GM19239 (cell line): ENCODE results near the gene SLC17A6.

Source experiments
- DNase-seq: peaks from one replicate; pipeline ENCODE4 v3.0.0; 2011; ENCODE audit warnings: low spot score; ENCODE audit not compliant: insufficient read length
- FAIRE-seq: peaks from 2 replicates; lab custom pipeline; 2011; peaks lifted over from hg19 to GRCh38; lab: Jason Lieb, UNC

The SLC17A6 gene

DNA sequence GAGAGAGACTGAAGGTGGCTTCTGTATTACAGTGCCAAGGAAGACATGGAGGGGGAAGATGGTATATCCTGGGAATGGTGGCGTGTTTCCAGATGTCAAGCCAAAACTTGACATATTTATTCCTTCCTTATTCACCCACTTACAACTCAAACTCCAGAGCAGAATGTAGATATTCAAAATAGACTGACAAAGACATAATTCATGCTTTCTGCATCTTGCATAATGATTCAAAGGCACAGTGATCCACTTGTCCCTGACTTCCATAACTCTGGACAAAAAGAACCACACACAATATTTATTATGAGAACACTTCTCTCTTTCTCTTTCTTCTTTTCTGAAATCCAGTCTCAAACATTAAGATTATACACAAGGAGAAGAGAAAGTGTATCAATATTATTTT is 48.9 kb downstream of the SLC17A6 start:
- DNase-seq: no peak
- no peak for FAIRE-seq

DNA sequence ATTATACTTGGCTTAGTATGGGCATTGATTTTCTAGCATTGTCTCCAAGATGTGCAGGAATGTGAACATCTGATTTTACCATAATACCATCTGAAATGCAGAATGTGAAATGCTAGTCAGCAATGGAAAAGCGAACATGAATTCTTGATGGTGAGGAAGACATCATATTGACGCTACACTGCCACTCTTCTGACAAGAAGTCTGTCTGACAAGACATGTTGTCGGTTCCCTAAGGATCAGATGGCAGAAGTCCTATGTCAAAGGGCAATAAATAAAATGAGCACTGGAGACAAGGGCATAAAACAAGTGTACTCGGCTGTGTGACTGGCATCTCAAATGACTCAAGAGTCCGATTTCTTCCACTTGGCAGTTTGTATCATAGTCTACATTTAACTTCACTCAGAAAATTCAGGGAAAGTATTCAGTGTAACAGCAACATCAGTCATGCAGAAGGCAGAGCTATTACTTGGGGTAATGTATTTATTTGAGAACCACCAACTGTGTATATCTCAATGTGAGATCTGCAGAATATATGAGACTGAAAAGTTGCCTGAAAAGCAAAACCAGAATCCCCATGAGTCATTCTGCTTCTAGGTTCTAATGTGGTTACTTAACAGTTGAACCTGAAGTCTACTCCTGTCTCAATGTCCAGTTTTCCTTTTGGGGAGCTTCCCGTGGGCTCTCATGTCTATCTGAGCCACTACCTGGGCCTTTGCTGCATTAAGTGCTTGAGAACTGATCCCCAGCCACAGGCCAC is 51.5 kb downstream of the SLC17A6 start:
- no peak for DNase-seq
- no peak for FAIRE-seq

DNA sequence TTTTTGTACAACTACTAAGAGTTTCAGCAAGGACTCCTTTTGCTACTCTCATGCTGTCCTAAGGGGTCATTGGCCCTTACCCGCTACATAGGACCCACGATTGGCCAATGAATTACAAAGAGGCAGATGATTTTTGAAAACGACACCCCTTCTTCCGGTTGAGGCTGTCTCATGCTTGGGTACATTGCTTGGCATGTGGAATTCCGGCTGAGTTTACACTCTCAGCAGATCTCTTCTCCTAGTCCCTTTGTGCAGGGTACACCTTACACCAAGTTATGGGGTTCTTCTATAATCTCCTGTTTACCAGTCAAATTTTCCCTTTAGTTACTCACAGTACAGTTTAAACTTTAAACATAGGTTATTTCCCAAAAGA is 52.1 kb downstream of the SLC17A6 start:
- DNase-seq: no peak
- no peak for FAIRE-seq

DNA sequence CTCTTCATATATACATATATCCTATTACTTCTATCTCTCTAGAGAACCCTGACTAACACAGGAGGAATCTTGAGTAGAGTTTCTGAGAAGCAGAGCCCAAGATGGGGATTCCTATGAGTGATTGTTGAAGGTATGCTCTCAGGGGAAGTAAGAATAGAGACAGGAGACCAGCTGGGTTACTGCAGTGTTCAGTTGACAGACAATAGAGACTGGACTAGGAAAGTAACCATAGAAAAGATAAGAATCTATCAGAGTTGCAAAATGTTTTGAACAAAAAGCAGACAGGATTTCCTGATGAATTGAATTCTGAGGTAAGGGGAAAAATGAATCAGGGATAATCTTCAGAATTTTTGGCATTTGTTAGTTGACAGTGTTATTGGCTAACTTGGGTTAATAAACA is 54.4 kb downstream of the SLC17A6 start:
- FAIRE-seq (no peak), DNase-seq (no peak)

DNA sequence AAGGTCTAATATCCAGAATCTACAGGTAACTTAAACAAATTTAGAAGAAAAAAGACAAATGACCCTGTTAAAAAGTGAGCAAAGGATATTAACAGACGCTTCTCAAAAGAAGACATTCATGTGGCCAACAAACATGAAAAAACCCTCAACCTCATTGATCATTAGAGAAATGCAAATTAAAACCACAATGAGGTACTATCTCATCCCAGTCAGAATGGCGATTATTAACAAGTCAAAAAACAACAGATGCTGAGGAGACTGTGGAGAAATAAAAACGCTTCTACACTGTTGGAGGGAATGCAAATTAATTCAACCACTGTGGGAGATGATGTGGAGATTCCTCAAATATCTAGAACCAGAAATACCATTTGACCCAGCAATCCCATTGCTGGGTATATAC is 67.2 kb downstream of the SLC17A6 start:
- DNase-seq (no peak), FAIRE-seq (no peak)

DNA sequence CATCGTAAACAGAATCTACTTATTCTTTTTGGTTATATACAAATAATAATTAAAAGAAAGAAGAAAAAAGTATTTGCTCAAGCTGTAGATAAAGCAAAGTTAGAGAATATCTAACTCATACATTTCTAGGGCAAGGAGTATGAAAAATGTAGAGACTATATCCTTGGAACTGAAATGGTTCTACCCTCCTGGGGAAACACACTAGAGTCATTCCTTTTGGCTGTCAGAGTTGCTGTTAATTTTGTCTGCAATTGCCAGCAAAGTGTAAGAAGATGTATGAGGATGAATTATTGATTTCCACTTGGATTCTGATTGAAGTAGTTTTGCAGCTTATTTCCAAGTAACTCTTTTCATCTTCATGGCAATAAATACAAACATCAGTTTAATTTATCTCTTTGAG is 69.1 kb downstream of the SLC17A6 start:
- no peak for DNase-seq
- FAIRE-seq: no peak

DNA sequence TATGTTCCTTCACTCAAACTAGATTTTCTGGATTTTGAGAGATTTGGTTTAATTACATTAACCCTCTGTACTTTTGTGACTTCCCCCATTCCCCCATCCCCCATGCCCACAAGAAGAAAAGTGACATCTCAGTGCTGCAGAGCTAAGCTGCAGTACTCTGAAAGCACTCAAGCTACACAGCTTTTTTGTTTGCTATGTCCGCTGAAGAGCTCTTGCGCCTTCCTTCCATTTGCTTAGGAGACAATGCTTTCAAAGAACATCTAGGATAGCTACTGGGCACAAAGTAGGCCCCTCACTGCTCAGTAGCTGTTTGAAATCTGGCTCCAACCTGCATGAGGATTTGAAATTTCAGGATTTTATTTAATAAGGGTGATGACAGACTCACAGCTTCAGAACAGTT is 69.7 kb downstream of the SLC17A6 start:
- no peak for FAIRE-seq
- no peak for DNase-seq

DNA sequence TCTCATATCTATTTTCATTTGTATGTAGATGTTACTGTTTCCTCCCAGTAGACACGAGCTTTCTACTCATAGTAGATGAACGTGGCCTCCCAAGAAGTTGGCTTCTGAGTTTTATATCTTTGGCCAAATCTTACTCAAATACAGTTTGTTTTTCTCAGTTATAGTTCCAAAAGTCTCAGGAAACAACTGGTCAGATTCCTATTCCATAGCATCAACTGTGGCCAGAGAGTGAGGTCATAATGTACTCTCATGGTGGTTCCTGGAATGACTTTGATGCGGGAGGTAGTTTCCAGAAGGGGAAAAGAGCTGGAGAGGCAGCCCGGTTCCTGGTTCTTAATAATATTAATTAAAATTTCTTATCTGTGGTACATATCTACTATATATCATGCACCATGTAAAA is 77.3 kb downstream of the SLC17A6 start:
- no peak for DNase-seq
- no peak for FAIRE-seq

DNA sequence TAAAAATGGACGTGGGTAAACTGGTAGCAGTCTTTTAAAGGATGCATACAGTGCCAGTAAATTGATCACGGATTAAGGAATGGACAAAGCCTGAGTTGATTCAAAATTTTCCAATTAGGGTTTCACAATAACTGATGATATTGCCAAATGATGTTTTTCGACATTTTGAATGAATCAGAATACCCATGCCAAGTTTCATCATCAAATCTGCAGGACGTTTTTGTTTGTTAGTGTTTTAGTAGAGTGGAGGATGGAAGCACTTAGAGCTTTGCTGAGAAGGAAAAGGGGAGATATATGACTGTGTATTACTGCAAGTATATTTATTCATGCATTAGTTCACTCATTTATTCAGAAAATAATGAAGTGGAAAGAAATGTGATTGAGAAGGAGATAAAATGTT is 78.3 kb downstream of the SLC17A6 start:
- no peak for FAIRE-seq

DNA sequence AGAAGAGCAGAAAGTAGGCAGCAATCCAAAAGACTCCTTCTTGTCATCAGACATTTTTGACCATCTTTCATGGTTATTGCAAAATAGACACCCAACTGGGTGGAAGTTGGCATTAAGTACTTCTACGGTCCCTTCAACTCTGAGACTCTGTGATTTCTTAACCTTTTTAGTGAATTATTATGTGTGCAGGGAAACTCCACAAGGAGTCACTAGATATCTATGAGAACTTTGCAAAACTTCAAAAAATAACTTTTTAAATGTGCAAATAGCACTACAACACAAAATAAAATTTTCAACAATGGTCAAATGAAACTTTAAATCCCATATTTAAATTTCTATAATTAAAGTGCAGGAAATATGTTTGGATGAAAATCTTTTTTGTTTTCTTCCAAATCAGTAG is 88.7 kb downstream of the SLC17A6 start:
- FAIRE-seq (no peak), DNase-seq (no peak)

More for the DNA sequence above, 78.3 kb downstream of the SLC17A6 start:
- no peak for DNase-seq
